PC-9 (cell line): ENCODE data around the gene MRPL12.
"Not testable (repeated sequence)": the region's sequence is repeated elsewhere in the genome, so short reads cannot be mapped to it uniquely, and the experiment has no call there.

Experiments used
- CTCF ChIP-seq: fragments of 200-600 bp; sonication (generic); conservative IDR thresholded peaks from 2 replicates; pipeline ENCODE4 v1.6.1; 2017; ENCODE audit warnings: mixed run types, antibody characterized with exemption, mild to moderate bottlenecking, moderate library complexity
- EZH2 ChIP-seq: fragments of 200-600 bp; sonication (generic); IDR thresholded peaks from 2 replicates; pipeline ENCODE4 v1.8.0; 2017; ENCODE audit warnings: antibody characterized with exemption, low read depth

- not testable (repeated sequence) for TF ChIP-seq CTCF, EZH2
These were observed 36.4 kb downstream of the MRPL12 start for GRCh38 chr17:81739593-81739992.
